WTC11 (cell line): ENCODE measurements around the gene INPP5E. TPM values are rescaled to one million over a fixed set of nuclear protein-coding genes. Genes with fewer than 3 reads are reported as not detected.

Source experiments
- ATAC-seq: fragments of 200-7000 bp; cut with Tn5 transposase; 2 replicates; pipeline ENCODE4 v1.10.0; 2021; ENCODE audit warnings: mild to moderate bottlenecking, moderate library complexity
- CTCF ChIA-PET: fragments of 300-600 bp; sonication (Branson Sonifier 250); formaldehyde crosslinking; loops from one replicate; lab custom pipeline; 2021; ENCODE audit warnings: antibody characterized with exemption; lab: Charles Lee
- POLR2A ChIA-PET: fragments of 350-600 bp; sonication (Branson Sonifier 250); formaldehyde crosslinking; loops from one replicate; lab custom pipeline; 2021; ENCODE audit warnings: antibody characterized with exemption; lab: Charles Lee
- DNase-seq: peaks from one replicate; pipeline ENCODE4 v3.0.0; 2021; ENCODE audit warnings: low spot score
- H3K27ac Mint-ChIP-seq: 2 replicates; pipeline ENCODE4 v1.8.0; 2021; ENCODE audit warnings: mixed read lengths
- H3K27me3 Mint-ChIP-seq: 2 replicates; pipeline ENCODE4 v1.8.0; 2021; ENCODE audit warnings: low read depth, mild to moderate bottlenecking, moderate library complexity, mixed read lengths
- H3K36me3 Mint-ChIP-seq: 2 replicates; pipeline ENCODE4 v1.8.0; 2021; ENCODE audit warnings: mixed read lengths
- H3K4me1 Mint-ChIP-seq: 2 replicates; pipeline ENCODE4 v1.8.0; 2022; ENCODE audit warnings: mixed read lengths
- H3K4me3 Mint-ChIP-seq: 2 replicates; pipeline ENCODE4 v1.8.0; 2021; ENCODE audit warnings: mild to moderate bottlenecking, moderate library complexity, mixed read lengths
- H3K9me3 Mint-ChIP-seq: 2 replicates; pipeline ENCODE4 v1.8.0; 2021; ENCODE audit warnings: mixed read lengths
- CDX4 ChIP-seq: fragments of 250-450 bp; sonication (Bioruptor Pico); IDR thresholded peaks from 2 replicates; pipeline ENCODE4 v1.9.0; 2021; ENCODE audit warnings: moderate library complexity, mild to moderate bottlenecking, inconsistent platforms, borderline replicate concordance
- ESRRA ChIP-seq: sonication (generic); formaldehyde crosslinking; IDR thresholded peaks from 2 replicates; pipeline ENCODE4 v1.8.1; 2022; ENCODE audit warnings: mild to moderate bottlenecking, missing genetic modification reagents, borderline replicate concordance
- FOXP1 ChIP-seq: sonication (generic); formaldehyde crosslinking; IDR thresholded peaks from 2 replicates; pipeline ENCODE4 v1.8.0; 2022; ENCODE audit warnings: missing genetic modification reagents, mild to moderate bottlenecking, moderate library complexity, borderline replicate concordance
- GTF2I ChIP-seq: fragments of 250-450 bp; sonication (Bioruptor Pico); conservative IDR thresholded peaks from 2 replicates; pipeline ENCODE4 v1.4.0; 2021; ENCODE audit warnings: mild to moderate bottlenecking
- HMGA2 ChIP-seq: fragments of 250-450 bp; sonication (Bioruptor Pico); IDR thresholded peaks from 2 replicates; pipeline ENCODE4 v1.4.0; 2021; ENCODE audit warnings: mild to moderate bottlenecking, moderate library complexity
- MXD4 ChIP-seq: fragments of 250-450 bp; sonication (Bioruptor Pico); IDR thresholded peaks from 2 replicates; pipeline ENCODE4 v1.8.0; 2021; ENCODE audit warnings: mild to moderate bottlenecking, moderate library complexity, borderline replicate concordance
- MYBL2 ChIP-seq: sonication (generic); formaldehyde crosslinking; IDR thresholded peaks from 2 replicates; pipeline ENCODE4 v1.8.1; 2023; ENCODE audit warnings: mild to moderate bottlenecking, moderate library complexity, missing genetic modification reagents
- OVOL2 ChIP-seq: fragments of 250-450 bp; sonication (Bioruptor Pico); IDR thresholded peaks from 2 replicates; pipeline ENCODE4 v1.9.0; 2021; ENCODE audit warnings: mild to moderate bottlenecking, borderline replicate concordance
- PRDM15 ChIP-seq: sonication (generic); formaldehyde crosslinking; IDR thresholded peaks from 2 replicates; pipeline ENCODE4 v1.8.0; 2022; ENCODE audit warnings: missing genetic modification reagents
- PREB ChIP-seq: sonication (generic); formaldehyde crosslinking; IDR thresholded peaks from 2 replicates; pipeline ENCODE4 v1.8.1; 2022; ENCODE audit warnings: mild to moderate bottlenecking, missing genetic modification reagents, moderate library complexity, borderline replicate concordance
- RORB ChIP-seq: fragments of 250-450 bp; sonication (Bioruptor Pico); IDR thresholded peaks from 2 replicates; pipeline ENCODE4 v1.9.0; 2021; ENCODE audit warnings: mild to moderate bottlenecking
- TEAD4 ChIP-seq: sonication (generic); formaldehyde crosslinking; IDR thresholded peaks from 2 replicates; pipeline ENCODE4 v1.8.0; 2022; ENCODE audit warnings: mild to moderate bottlenecking, missing genetic modification reagents
- TP53 ChIP-seq: sonication (generic); formaldehyde crosslinking; IDR thresholded peaks from 2 replicates; pipeline ENCODE4 v1.8.1; 2023; ENCODE audit warnings: mild to moderate bottlenecking, missing genetic modification reagents
- ZNF219 ChIP-seq: sonication (generic); formaldehyde crosslinking; IDR thresholded peaks from 2 replicates; pipeline ENCODE4 v1.8.0; 2023; ENCODE audit warnings: missing genetic modification reagents, mild to moderate bottlenecking, borderline replicate concordance
- ZNF232 ChIP-seq: sonication (generic); formaldehyde crosslinking; IDR thresholded peaks from 2 replicates; pipeline ENCODE4 v1.8.0; 2022; ENCODE audit warnings: mild to moderate bottlenecking, missing genetic modification reagents
- ZNF281 ChIP-seq: sonication (generic); formaldehyde crosslinking; IDR thresholded peaks from 2 replicates; pipeline ENCODE4 v1.8.0; 2023; ENCODE audit warnings: mild to moderate bottlenecking, missing genetic modification reagents
- ZNF317 ChIP-seq: sonication (generic); formaldehyde crosslinking; IDR thresholded peaks from 2 replicates; pipeline ENCODE4 v1.8.1; 2023; ENCODE audit warnings: low read depth, mild to moderate bottlenecking, moderate library complexity, missing genetic modification reagents, borderline replicate concordance
- ZNF416 ChIP-seq: fragments of 250-450 bp; sonication (Bioruptor Pico); IDR thresholded peaks from 2 replicates; pipeline ENCODE4 v1.9.0; 2021; ENCODE audit warnings: mild to moderate bottlenecking, inconsistent platforms
- ZNF512 ChIP-seq: sonication (generic); formaldehyde crosslinking; IDR thresholded peaks from 2 replicates; pipeline ENCODE4 v1.8.1; 2022; ENCODE audit warnings: missing genetic modification reagents, borderline replicate concordance
- total RNA-seq: library from RNA; stranded (reverse); gene quantifications from 3 replicates; pipeline ENCODE4 v1.2.3, GENCODE V29; 2021
- TF ChIP-seq, protein P1 (sequence below): sonication (generic); formaldehyde crosslinking; IDR thresholded peaks from 2 replicates; pipeline ENCODE4 v1.8.1; 2022; ENCODE audit warnings: mild to moderate bottlenecking, moderate library complexity, missing genetic modification reagents

Gene INPP5E
- total RNA-seq, 1 experiment from 2014 or later, result 24.0 TPM

DNA sequence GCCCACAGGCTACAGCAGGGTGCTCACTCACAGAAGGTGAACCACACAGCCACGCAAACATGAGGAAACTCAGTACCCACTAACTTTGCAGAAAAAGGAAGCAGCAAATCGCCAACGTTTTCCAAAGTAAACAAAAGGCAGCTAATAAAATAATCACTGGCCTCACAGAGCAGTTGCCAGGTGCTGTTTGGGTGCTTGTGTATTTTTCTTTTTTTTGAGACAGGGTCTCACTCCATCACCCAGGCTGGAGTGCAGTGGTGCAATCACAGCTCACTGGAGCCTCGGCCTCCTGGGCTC is 43.5 kb downstream of the INPP5E start:
- Mint-ChIP-seq H3K9me3 (no peaks in the 10 kb centered on the region), H3K27ac (no peak overlapping the region), H3K27me3 (no peaks in the 10 kb centered on the region), H3K4me3 (no peak overlapping the region), H3K4me1 (peaks cover 9% of the 10 kb centered on the region), H3K36me3 (peaks cover 36% of the 10 kb centered on the region)
- CTCF ChIA-PET, result interaction anchor here (2.0 kb wide), 1 partner anchor 57 kb away, joined by 5 read pairs; no protein-coding TSS in a partner anchor
- no peak for DNase-seq
- TF ChIP-seq TEAD4 (CRISPR knock-in tag), result no peak
- TF ChIP-seq ZNF219 (CRISPR knock-in tag), result no peak
- TF ChIP-seq TP53, result no peak
- no peak for TF ChIP-seq ZNF416 (CRISPR knock-in tag)
- no peak for TF ChIP-seq FOXP1 (CRISPR knock-in tag)
- no peak for TF ChIP-seq ESRRA (CRISPR knock-in tag)
- TF ChIP-seq PREB (CRISPR knock-in tag), result no peak
- TF ChIP-seq CDX4, result no peak
- no peak for TF ChIP-seq ZNF512
- no peak for TF ChIP-seq ZNF317 (CRISPR knock-in tag)
- no peak for TF ChIP-seq PRDM15 (CRISPR knock-in tag)
- TF ChIP-seq MYBL2 (CRISPR knock-in tag), result no peak
- no peak for TF ChIP-seq ZNF232 (CRISPR knock-in tag)
- TF ChIP-seq GTF2I, result no peak
- TF ChIP-seq OVOL2 (CRISPR knock-in tag), result no peak
- no peak for ATAC-seq
- POLR2A ChIA-PET, result no interaction called here

DNA sequence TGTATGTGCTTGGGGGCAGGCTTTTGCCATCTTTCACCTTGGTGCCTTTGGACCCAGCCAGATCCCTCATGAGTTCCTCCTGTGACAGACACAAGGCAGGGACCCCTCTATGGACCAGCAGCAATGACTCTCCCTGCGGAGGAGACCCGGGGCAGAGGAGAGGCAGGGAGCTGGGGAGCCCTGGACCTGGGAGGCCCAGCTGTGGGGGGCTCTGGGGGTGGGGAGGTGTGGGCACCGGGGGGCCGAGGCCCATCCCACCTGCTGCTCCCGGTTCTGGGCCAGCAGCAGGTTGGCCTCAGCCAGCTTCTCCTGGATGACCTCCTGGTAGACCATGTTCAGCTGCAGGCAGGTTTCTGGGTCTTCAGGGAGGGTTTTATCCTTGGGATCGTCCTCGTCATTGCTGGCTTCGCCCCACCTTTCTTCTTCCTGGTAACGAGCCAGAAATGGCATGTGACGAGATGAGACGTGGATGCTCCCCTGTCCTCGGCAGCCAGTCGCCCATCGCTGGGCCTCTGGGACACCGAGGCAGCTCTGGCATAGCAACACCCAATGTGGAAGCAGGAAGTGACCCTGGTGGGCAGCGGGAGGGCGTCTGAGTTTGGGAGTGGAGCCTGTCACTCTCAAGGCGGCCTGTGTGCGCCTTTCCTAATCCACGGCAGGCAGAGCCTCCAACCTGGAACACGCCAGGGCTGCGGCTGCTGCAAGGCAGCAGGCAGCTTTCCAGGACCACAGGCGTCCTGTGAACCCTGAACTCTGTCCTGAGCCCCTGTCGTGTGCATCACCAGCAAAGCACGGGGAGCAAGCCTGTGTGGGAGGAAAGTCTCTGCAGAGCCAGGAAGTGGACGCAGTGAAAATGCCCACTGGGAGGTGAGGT is 44.1 kb downstream of the INPP5E start:
- no peak for TF ChIP-seq MXD4
- no peak for TF ChIP-seq ZNF317 (CRISPR knock-in tag)
- no peak for TF ChIP-seq RORB (CRISPR knock-in tag)
- no peak for TF ChIP-seq HMGA2 (CRISPR knock-in tag)
- TF ChIP-seq ZNF281 (CRISPR knock-in tag), result no peak
- TF ChIP-seq, protein P1, sequence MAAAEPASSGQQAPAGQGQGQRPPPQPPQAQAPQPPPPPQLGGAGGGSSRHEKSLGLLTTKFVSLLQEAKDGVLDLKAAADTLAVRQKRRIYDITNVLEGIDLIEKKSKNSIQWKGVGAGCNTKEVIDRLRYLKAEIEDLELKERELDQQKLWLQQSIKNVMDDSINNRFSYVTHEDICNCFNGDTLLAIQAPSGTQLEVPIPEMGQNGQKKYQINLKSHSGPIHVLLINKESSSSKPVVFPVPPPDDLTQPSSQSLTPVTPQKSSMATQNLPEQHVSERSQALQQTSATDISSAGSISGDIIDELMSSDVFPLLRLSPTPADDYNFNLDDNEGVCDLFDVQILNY (CRISPR knock-in tag), result no peak
- peaks cover 37% of the 10 kb centered on the region for H3K36me3 Mint-ChIP-seq
- ChIA-PET POLR2A (no interaction called here), CTCF (interaction anchor here (2.0 kb wide), 1 partner anchor 56 kb away, joined by 5 read pairs; no protein-coding TSS in a partner anchor)
- no peak for DNase-seq
- H3K9me3 Mint-ChIP-seq, result no peaks in the 10 kb centered on the region
- no peaks in the 10 kb centered on the region for H3K27me3 Mint-ChIP-seq
- ATAC-seq, result no peak
- peaks cover 9% of the 10 kb centered on the region for H3K4me1 Mint-ChIP-seq
- no peak overlapping the region for H3K27ac Mint-ChIP-seq
- no peak overlapping the region for H3K4me3 Mint-ChIP-seq
